DMS153 treated with DMSO at 0.1 percent for 48 hours (cell line): ENCODE data around the gene NTM.
A peak's percentile ranks its signal among the peaks of the same experiment; 100 is the strongest.

Experiments used
- DNase-seq: peaks from one replicate; lab custom pipeline; 2025; ENCODE audit not compliant: unreplicated experiment; lab: John Stamatoyannopoulos, UW

Gene NTM

DNA sequence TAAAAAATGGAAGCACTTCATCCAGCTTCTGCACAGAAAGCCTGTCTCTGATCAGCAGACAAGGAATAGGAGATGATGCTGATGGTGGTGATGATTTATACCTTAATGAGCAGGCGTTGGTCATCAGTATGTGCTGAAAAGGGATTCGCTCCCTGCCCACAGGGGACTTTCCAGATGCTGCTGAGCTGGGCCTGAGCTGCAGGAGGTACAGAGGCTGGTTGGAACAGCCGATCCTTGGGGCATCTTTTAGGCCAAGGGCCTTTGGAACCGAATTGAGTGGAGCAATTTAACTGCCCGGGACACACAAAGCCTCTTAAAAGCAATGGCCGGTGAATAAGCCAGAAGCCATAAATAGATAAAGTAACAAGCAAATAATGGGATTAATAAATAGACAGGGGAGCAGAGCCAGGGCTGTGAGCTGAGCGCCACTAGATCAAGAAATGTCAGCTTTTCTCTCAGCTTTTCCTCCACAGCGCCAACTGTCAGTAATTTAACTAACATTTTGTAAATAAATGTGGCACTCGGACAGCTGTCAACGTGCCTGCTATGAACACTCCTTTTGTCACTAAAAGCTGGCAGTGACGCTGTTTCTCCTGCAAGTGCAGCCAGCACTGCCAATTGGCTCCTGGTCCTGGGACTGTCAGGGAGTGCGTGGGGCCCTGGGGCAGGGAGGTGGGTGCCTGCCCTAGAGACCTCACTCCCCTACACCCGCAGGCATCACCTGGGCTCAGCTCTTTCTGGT, 562.3 kb downstream of the NTM start:
- peak; percentile 22 for DNase-seq

DNA sequence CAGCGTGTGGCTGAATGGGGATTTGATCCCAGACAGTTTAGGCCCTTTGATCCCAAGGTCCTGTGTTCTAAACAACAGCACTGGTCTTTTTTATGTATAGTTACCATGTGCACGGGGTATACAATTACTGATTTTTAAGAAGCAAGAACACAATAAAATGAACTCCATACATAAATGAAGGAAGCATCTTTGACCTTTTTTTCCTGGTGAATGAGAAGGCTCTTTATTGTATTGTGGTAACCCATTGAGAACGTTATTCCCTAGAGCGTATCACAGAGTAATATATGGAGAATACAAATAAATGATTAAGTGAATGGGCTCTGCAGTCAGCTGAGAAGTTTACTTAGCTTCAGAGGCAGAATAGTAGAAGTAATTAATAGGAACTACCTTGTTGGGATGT, 563.6 kb downstream of the NTM start:
- peak; percentile 37 for DNase-seq

DNA sequence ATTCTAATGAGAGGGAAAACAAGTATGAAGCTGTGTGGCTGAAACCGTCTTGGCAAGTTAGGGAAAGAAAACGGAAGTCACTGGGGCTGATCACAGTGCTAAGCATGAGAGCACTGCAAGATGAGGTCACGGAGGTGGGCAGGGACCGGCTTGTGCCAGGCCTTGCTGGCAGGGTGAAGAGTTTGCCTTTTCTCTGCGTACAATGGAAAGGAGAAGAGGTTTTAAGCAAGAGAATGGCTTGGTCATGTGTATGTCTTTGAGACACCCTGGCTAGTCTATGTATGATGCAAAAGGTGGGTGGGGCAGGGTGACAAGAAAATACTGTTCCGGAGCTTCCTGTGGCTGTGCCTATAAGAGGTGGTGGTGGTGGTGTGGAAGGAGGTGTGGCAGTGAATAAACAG, 567.9 kb downstream of the NTM start:
- DNase-seq: no peak

- DNase-seq: no peak
These were observed 569.7 kb downstream of the NTM start for GRCh38 chr11:131940126-131940525.

DNA sequence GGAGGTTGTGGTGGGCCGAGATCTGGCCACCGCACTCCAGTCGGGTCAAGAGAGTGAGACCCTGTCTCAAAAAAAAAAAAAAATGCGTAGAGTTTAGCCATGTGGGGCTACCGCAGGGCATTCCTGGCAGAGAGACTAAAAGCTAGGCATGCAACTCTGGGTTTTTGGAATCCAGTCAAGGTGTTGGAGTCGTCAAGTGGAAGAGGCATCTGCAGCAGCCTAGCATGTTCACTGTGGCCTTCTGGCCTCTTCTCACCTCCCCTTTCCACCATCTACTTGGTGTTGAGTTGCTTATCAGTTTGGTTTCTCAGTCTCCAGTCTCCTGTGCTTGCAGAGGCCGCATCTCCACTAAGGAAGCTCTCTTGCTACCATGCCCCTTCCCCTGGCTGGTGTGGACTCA, 572.5 kb downstream of the NTM start:
- no peak for DNase-seq

GRCh38 chr11:131943295-131943694, 572.9 kb downstream of the NTM start:
- peak; percentile 2 for DNase-seq

DNA sequence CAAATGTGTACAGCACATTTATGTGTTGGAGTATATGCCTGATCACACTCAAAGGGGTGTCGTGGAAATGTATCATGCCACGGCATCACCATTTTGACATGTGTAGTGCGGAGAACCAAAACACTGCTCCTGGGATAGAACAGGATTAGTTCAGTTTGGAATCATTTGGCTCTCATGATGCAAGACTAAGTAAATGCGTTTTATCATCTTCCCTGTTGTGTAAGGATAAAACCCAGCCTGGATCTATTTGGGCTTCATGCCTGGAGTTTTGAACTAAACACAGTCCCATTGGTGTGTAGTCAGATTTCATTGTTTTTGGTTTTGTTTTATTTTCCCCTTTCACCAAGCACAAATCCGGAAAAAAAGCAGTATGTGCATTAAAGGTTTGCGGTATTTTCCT, 574.3 kb downstream of the NTM start:
- no peak for DNase-seq

DNA sequence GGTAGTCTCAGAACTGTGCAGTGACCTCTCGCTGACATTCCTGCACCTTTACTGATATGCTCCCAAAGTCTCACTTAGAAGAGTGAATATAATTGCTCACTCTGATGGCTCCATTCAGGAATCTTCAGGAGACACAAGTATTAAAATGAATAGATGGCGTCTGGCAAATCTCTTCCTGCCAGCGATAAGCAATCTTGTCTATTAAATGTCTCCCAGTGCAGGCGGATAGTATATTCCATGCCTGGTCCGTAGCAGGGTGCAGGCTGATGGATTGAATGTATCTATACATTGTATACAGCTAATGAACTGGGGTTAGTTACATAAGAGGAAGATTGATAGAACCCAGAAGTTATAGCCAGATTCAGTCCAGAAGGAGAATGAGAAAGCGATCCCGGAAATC, 575.3 kb downstream of the NTM start:
- no peak for DNase-seq

GRCh38 chr11:131947511-131947910, 577.1 kb downstream of the NTM start:
- no peak for DNase-seq

- no peak for DNase-seq
These were observed 580.7 kb downstream of the NTM start for GRCh38 chr11:131951121-131951520.

- no peak for DNase-seq
These were observed 583.7 kb downstream of the NTM start for GRCh38 chr11:131954146-131954545.

- DNase-seq: no peak
These were observed 585.5 kb downstream of the NTM start for GRCh38 chr11:131955904-131956303.

DNA sequence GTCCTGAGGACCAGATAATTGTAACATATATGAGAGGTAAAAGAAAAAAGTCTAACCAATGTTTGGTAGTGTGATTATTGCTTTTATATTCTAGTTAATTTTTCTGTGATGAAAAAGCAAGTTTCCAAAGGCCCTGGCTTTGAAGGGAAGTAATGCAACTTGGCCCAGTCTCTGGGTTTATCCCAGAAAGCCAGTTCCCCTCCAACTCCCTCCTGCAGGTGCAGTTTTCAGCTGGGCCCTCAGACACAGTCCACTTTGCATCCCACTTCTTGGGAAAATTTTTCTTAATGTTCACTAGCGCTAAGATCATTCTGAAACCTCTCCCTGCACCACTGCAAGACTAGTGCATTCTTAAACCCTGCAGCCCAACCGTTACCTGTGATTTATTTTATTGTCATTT, 586.8 kb downstream of the NTM start:
- DNase-seq: no peak

- DNase-seq: no peak
These were observed 587.5 kb downstream of the NTM start for GRCh38 chr11:131957875-131958274.

- no peak for DNase-seq
These were observed 592.4 kb downstream of the NTM start for GRCh38 chr11:131962818-131963217.

GRCh38 chr11:131964698-131965483, 594.5 kb downstream of the NTM start:
- DNase-seq: no peak

GRCh38 chr11:131965504-131965903, 595.1 kb downstream of the NTM start:
- no peak for DNase-seq

DNA sequence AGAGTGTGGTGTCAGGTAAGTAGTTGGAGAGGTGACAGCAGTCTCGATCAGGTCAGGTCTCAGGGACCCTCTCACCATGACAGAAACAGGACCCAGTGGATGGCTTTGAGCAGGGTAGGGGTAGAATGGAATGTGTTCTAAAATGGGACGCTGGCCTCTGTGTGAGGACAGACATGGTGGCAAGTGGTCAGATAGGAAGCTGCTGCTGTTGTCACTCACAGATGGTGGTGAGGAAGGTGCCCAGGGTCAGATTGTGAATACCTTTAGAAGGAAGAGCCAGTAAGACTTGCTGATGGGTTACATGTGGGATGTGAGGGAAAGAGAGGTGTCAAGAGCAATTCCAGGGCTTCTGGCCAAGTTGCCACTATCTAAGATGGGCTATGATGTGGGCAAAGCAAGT, 596.3 kb downstream of the NTM start:
- no peak for DNase-seq

DNA sequence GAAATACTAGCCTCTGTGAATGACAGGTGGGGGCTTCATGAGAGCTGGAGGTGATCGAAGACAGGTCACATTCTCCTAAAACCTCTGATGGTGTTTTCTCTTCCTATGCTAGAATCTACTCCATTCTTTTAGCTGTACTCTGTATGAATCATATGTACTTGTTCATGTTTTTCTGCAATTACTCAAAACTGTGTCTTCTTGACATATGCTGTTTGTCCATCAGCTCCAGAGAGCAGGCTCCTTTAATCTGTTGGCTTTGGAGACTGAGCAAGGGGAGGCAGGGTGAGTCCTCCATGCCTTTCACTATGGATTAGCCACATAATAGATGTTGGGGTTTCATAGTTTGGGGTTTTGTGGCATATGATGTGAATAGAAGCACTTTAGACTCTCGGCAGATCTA, 598.8 kb downstream of the NTM start:
- DNase-seq: no peak

DNA sequence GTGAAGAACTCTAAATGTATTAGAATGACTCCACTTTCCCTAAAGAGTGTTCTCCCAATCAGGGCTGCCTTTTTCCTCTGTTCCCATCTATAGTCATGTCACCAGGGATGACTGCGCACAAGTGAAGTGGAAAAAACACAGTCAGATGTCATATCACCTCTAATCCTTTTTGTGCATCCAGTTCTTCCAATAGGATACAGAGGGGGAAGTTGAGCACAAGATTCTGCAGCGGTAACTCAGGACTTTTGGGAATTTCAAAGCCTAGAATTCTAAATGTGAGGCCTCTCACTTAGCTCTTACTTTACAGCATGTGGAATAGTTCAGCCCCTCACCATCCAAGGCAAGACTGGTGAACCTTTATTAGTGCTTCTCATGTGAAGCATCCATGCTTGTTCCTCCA, 602.6 kb downstream of the NTM start:
- DNase-seq: no peak

- no peak for DNase-seq
These were observed 605.2 kb downstream of the NTM start for GRCh38 chr11:131975619-131976018.

DNA sequence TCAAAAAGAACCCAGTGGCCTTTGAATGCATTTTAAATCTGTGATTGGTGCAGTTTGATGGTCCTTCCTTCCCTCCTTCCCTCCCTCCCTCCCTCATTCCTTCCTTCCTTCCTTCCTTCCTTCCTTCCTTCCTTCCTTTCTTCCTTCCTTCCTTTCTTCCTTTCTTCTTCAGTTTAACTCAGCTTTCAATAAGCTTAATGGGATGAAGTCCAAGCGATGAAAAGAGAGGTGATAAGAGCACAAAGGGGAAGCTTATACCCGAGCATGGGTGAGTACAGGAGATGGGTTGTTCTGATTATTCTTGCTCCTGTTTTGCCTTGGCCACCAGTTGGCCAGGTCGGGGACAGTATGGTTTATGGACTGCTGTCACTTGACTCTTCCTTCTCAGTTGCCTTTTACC, 605.6 kb downstream of the NTM start:
- DNase-seq: no peak

DNA sequence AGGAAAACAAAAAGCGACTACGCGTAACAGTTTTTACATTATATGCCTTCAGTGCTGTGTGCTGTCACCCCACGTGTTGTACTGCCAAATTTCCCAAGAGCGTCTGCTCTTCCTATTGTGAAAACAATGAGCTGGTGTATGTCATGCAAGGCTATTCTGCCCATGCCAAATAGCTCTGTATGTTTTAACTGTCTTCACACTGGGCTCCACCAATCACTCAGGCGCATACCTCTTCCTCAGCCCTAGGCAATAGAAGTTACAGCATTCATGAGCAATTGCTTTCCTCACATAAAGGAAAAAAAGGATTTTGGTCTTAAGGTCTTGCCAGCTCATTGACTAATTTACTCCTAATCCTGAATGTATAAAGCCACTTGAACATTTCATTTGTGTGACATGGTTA, 606.8 kb downstream of the NTM start:
- no peak for DNase-seq
